OCI-LY3 (cell line): ENCODE data around the gene PCMTD2.

Experiments
- H2AFZ ChIP-seq: fragments of 200-600, 300-600 bp; shearing (Covaris generic); 2 replicates; pipeline ENCODE4 v1.6.0; 2014; ENCODE audit warnings: antibody characterized with exemption, low read depth, low read length
- H3K27ac ChIP-seq: fragments of 200-600, 300-600 bp; sonication (generic); 2 replicates; pipeline ENCODE4 v1.5.1; 2014; ENCODE audit warnings: mild to moderate bottlenecking, low read length, moderate library complexity, mixed read lengths
- H3K27me3 ChIP-seq: fragments of 200-600, 300-600 bp; sonication (generic); 2 replicates; pipeline ENCODE4 v1.6.1; 2014; ENCODE audit warnings: low read depth, low read length, mixed read lengths
- H3K36me3 ChIP-seq: fragments of 200-600, 300-600 bp; sonication (generic); replicated peaks from 2 replicates; pipeline ENCODE3; 2014; ENCODE audit warnings: low read depth, low read length, mixed read lengths
- H3K4me1 ChIP-seq: fragments of 300-600, 200-600 bp; sonication (generic); 2 replicates; pipeline ENCODE4 v1.6.1; 2014; ENCODE audit warnings: low read length, mixed read lengths
- H3K4me2 ChIP-seq: fragments of 200-600, 300-600 bp; sonication (generic); 2 replicates; pipeline ENCODE4 v1.6.1; 2014; ENCODE audit warnings: low read length, mixed read lengths
- H3K4me3 ChIP-seq: fragments of 300-600, 200-600 bp; sonication (generic); 2 replicates; pipeline ENCODE4 v1.5.1; 2014; ENCODE audit warnings: antibody characterized with exemption, mild to moderate bottlenecking, low read length, moderate library complexity
- H3K79me2 ChIP-seq: fragments of 300-600, 200-600 bp; shearing (Covaris generic); 2 replicates; pipeline ENCODE4 v1.6.1; 2014; ENCODE audit warnings: mild to moderate bottlenecking, low read length, mixed read lengths
- H3K9ac ChIP-seq: fragments of 300-600, 200-600 bp; shearing (Covaris generic); 2 replicates; pipeline ENCODE4 v1.6.0; 2014; ENCODE audit warnings: mild to moderate bottlenecking, low read length, moderate library complexity
- H3K9me3 ChIP-seq: fragments of 200-600, 300-600 bp; shearing (Covaris generic); 2 replicates; pipeline ENCODE4 v1.6.1; 2014; ENCODE audit warnings: low read length, mixed read lengths; ENCODE audit not compliant: insufficient read depth
- H4K20me1 ChIP-seq: fragments of 200-600, 300-600 bp; sonication (generic); 2 replicates; pipeline ENCODE4 v1.6.1; 2016; ENCODE audit warnings: low read length, mixed read lengths; ENCODE audit not compliant: insufficient read depth
- CTCF ChIP-seq: fragments of 200-600, 300-600 bp; sonication (generic); IDR thresholded peaks from 2 replicates; pipeline ENCODE4 v1.5.1; 2014; ENCODE audit warnings: antibody characterized with exemption, low read length, low read depth
- EZH2phosphoT487 ChIP-seq: fragments of 200-600 bp; shearing (Covaris generic); IDR thresholded peaks from 2 replicates; pipeline ENCODE4 v1.6.1; 2018; ENCODE audit warnings: antibody characterized with exemption, mixed run types, low read depth

The PCMTD2 gene

DNA sequence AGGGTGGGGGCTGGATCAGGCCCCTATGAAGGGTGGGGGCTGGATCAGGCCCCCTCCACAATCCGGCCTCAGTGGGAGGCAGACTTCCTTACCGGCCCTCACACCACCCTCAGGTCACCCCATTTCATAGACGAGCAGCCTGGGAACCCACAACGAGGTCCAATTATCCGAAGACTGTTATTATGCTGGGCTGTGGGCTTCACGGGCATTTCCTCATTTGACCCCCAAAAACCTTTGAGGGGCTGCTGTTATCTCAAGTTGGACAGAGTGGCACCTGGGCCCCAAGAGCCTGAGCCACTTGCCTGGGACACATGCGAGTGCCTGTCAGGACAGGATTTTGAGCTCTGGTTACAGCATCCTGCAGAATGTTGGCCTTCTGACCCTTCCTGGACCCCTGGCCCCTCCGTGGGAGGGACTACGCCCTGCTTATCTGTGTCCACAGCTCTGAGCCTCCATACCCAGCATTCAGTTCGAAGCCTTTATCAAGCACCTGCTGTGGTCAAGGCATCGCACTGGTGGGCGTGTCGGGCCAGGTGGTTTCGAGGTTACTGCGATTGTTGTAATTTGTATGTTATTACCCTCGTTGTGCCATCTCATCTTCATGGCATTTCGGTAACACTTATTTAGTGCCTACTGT, 34.5 kb upstream of the PCMTD2 start:
- Histone ChIP-seq H3K79me2 (no peaks in the 10 kb centered on the region), H3K9me3 (no peaks in the 10 kb centered on the region), H2AFZ (no peak overlapping the region), H3K4me1 (peaks cover 11% of the 10 kb centered on the region), H3K27me3 (peaks cover 9% of the 10 kb centered on the region; the same call in 1 of the 2 replicates), H4K20me1 (no peaks in the 10 kb centered on the region), H3K4me2 (no peak overlapping the region), H3K36me3 (no peaks in the 10 kb centered on the region), H3K4me3 (no peak overlapping the region), H3K9ac (no peak overlapping the region), H3K27ac (no peak overlapping the region)
- TF ChIP-seq CTCF (no peak), EZH2phosphoT487 (no peak)

DNA sequence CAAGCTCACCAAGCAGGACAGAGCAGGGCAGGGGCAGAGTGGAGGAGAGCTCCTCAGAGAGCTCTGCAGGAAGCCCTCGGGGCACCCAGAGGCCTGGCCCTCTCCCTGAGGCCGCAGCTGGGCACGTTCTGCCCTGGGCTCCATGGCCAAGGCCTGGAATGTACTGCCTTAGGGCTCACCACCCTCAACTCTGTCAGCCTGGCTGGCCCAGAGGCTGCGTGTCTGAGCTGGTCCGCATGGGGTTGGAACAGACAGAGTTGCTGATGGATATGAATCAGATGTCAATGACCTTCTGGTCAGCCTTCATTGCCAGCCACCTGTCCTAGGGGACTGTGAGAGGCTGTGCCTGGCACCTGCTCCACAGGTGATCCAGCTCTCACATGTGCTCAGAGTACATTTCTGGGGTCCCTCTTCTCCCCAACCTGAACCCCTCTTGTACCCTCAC, 33.2 kb upstream of the PCMTD2 start:
- TF ChIP-seq EZH2phosphoT487 (no peak), CTCF (no peak)
- Histone ChIP-seq H3K27me3 (peaks cover 14% of the 10 kb centered on the region), H4K20me1 (no peaks in the 10 kb centered on the region), H3K27ac (no peak overlapping the region), H3K79me2 (no peaks in the 10 kb centered on the region), H3K4me1 (peaks cover 11% of the 10 kb centered on the region), H3K4me3 (no peak overlapping the region), H3K9ac (no peak overlapping the region), H2AFZ (no peak overlapping the region), H3K4me2 (no peak overlapping the region), H3K36me3 (no peaks in the 10 kb centered on the region), H3K9me3 (no peaks in the 10 kb centered on the region)

GRCh38 chr20:64222851-64223525, 32.6 kb upstream of the PCMTD2 start:
- Histone ChIP-seq H3K36me3 (no peaks in the 10 kb centered on the region), H3K9me3 (no peaks in the 10 kb centered on the region), H3K4me1 (peaks cover 11% of the 10 kb centered on the region)

More at GRCh38 chr20:64222851-64223525, 32.6 kb upstream of the PCMTD2 start:
- no peak overlapping the region for H3K9ac ChIP-seq
- no peak overlapping the region for H3K27ac ChIP-seq
- no peaks in the 10 kb centered on the region for H3K79me2 ChIP-seq
- TF ChIP-seq EZH2phosphoT487 (no peak), CTCF (no peak)
- peak overlapping the region; percentile 76 for H3K4me2 ChIP-seq
- H3K4me3 ChIP-seq, result no peak overlapping the region
- H4K20me1 ChIP-seq, result no peaks in the 10 kb centered on the region
- no peak overlapping the region for H2AFZ ChIP-seq
- H3K27me3 ChIP-seq, result peaks cover 21% of the 10 kb centered on the region
